ENCODE measurements around the gene BICD1. TPM values are rescaled to one million over a fixed set of nuclear protein-coding genes. Genes with fewer than 3 reads are reported as not detected.

BICD1 gene
- total and polyA plus RNA-seq, 2 donors (not counting 1 experiment from before 2014, with no cell fraction given), result 15.2 to 93.5 TPM

- Histone ChIP-seq H3K4me2 (replicated peaks; ENCODE audit: low read depth, low read length, poor library complexity, severe bottlenecking) (peak overlapping the region; percentile 75), H3K9me3 (ENCODE audit: control extremely low read depth in 1 of 3, control insufficient read depth in 2 of 3, insufficient read depth in 1 of 3, low read length in 2 of 3) (no peaks in the 10 kb centered on the region), H2AFZ (ENCODE audit: insufficient read depth, low read depth, low read length, poor library complexity, severe bottlenecking) (peak overlapping the region; percentile 80), H3K36me3 (replicated peaks in 1 of 2; ENCODE audit: control extremely low read depth in 1 of 2, control insufficient read depth in 1 of 2, extremely low read depth in 1 of 2, insufficient read depth in 2 of 2, low read length in 1 of 2) (no peaks in the 10 kb centered on the region), H3K4me3 (ENCODE audit: control extremely low read depth in 1 of 5, extremely low read depth in 1 of 5, insufficient read depth in 1 of 5, low read depth in 2 of 5, low read length in 4 of 5) (peak overlapping the region; percentile 32 to 72 (median 55)), H3K79me2 (ENCODE audit: control insufficient read depth, insufficient read depth, low read length) (peaks cover 57% of the 10 kb centered on the region), H3K27me3 (replicated peaks in 1 of 4; ENCODE audit: control extremely low read depth in 1 of 4, control insufficient read depth in 3 of 4, insufficient read depth in 4 of 4, low read length in 3 of 4) (no peaks in the 10 kb centered on the region), H3K4me1 (ENCODE audit: control insufficient read depth in 2 of 2, insufficient read depth in 2 of 2, low read length in 2 of 2) (peaks cover 31 to 39% of the 10 kb centered on the region in 2 donors), H3K9ac (ENCODE audit: low read length) (peak overlapping the region; percentile 78), H3K27ac (ENCODE audit: low read length in 2 of 2) (peak overlapping the region; percentile 95 to 97), H4K20me1 (ENCODE audit: control insufficient read depth, insufficient read depth, low read length, poor library complexity, severe bottlenecking) (no peaks in the 10 kb centered on the region)
- Mint-ChIP-seq H3K4me1 (peaks cover 57% of the 10 kb centered on the region), H3K4me3 (peak overlapping the region; percentile 95), H3K27me3 (no peaks in the 10 kb centered on the region), H3K9me3 (ENCODE audit: insufficient read depth) (no peaks in the 10 kb centered on the region), H3K27ac (peak overlapping the region; percentile 99)
- ChIA-PET POLR2A (interaction anchor here (0.6 to 2.0 kb wide), 10 partner anchors 20 to 735 kb away, joined by 3 to 12 read pairs (median 4); partner anchors contain the start of gene ETFBKMT), CTCF (interaction anchor here (1.1 to 1.9 kb wide), 5 partner anchors 12 to 736 kb away, joined by 3 to 6 read pairs (median 4); partner anchors contain the start of gene BICD1)
- DNase-seq (peak; percentile 89), ATAC-seq (ENCODE audit: low read depth) (peak; percentile 84)
- TF ChIP-seq CTCF (IDR thresholded peaks at IDR 0.05), result no peak
- intact Hi-C loops (cut with micrococcal nuclease), result loop anchor here (1.0 to 10.0 kb wide), 10 partner anchors 32 to 814 kb away; partner anchors contain the start of genes DNM1L, ETFBKMT and SINHCAF
- 0% methylated on average over 2 of the region's 2 CpGs for WGBS (ENCODE audit: insufficient coverage)
These were observed 32.4 kb downstream of the BICD1 start for GRCh38 chr12:32139064-32139421.

GRCh38 chr12:32140877-32141276, 34.2 kb downstream of the BICD1 start:
- no peaks in the 10 kb centered on the region for H4K20me1 ChIP-seq (ENCODE audit: control insufficient read depth, insufficient read depth, low read length, poor library complexity, severe bottlenecking)
- WGBS (ENCODE audit: insufficient coverage), result 100% methylated on average over 7 of the region's 12 CpGs
- H3K79me2 ChIP-seq (ENCODE audit: control insufficient read depth, insufficient read depth, low read length), result peaks cover 74% of the 10 kb centered on the region
- Mint-ChIP-seq H3K27ac (peak overlapping the region; percentile 99), H3K4me3 (peak overlapping the region; percentile 61), H3K27me3 (no peaks in the 10 kb centered on the region), H3K4me1 (peaks cover 43% of the 10 kb centered on the region), H3K9me3 (ENCODE audit: insufficient read depth) (no peaks in the 10 kb centered on the region)
- ChIA-PET POLR2A (no interaction called here), CTCF (interaction anchor here (0.6 to 1.0 kb wide), 4 partner anchors 14 to 553 kb away, joined by 3 to 4 read pairs (median 3); no protein-coding TSS in a partner anchor)
- peaks cover 23 to 31% of the 10 kb centered on the region in 2 donors for H3K4me1 ChIP-seq (ENCODE audit: control insufficient read depth in 2 of 2, insufficient read depth in 2 of 2, low read length in 2 of 2)
- no peak for TF ChIP-seq EZH2 (IDR thresholded peaks at IDR 0.05; ENCODE audit: borderline replicate concordance, insufficient read depth, low read depth, low read length, poor library complexity, severe bottlenecking)
- no peak for TF ChIP-seq CTCF (IDR thresholded peaks at IDR 0.05)
- DNase-seq (no peak), ATAC-seq (ENCODE audit: low read depth) (no peak)
- H3K27me3 ChIP-seq (replicated peaks in 1 of 4; ENCODE audit: control extremely low read depth in 1 of 4, control insufficient read depth in 3 of 4, insufficient read depth in 4 of 4, low read length in 3 of 4), result no peaks in the 10 kb centered on the region
- H3K27ac ChIP-seq (ENCODE audit: low read length in 2 of 2), result peak overlapping the region in 1 of 2 donors; percentile 97
- H3K36me3 ChIP-seq (replicated peaks in 1 of 2; ENCODE audit: control extremely low read depth in 1 of 2, control insufficient read depth in 1 of 2, extremely low read depth in 1 of 2, insufficient read depth in 2 of 2, low read length in 1 of 2), result no peaks in the 10 kb centered on the region
- no peak overlapping the region for H3K4me3 ChIP-seq (ENCODE audit: control extremely low read depth in 1 of 5, extremely low read depth in 1 of 5, insufficient read depth in 1 of 5, low read depth in 2 of 5, low read length in 4 of 5)
- H3K4me2 ChIP-seq (replicated peaks; ENCODE audit: low read depth, low read length, poor library complexity, severe bottlenecking), result peak overlapping the region; percentile 75
- intact Hi-C loops (cut with micrococcal nuclease), result no loop called here
- no peak overlapping the region for H3K9ac ChIP-seq (ENCODE audit: low read length)
- H3K9me3 ChIP-seq (ENCODE audit: control extremely low read depth in 1 of 3, control insufficient read depth in 2 of 3, insufficient read depth in 1 of 3, low read length in 2 of 3), result no peaks in the 10 kb centered on the region
- peak overlapping the region; percentile 80 for H2AFZ ChIP-seq (ENCODE audit: insufficient read depth, low read depth, low read length, poor library complexity, severe bottlenecking)
